Measurements from ENCODE around the gene SORCS3.

The SORCS3 gene

GRCh38 chr10:105161149-105161548 lies 520.1 kb downstream of the SORCS3 start:
- in situ Hi-C loops (cut with HindIII; ENCODE audit: low sequenced_read_pairs), result no loop called here

GRCh38 chr10:105161767-105162166 lies 520.7 kb downstream of the SORCS3 start:
- in situ Hi-C loops (cut with HindIII; ENCODE audit: low sequenced_read_pairs), result no loop called here

GRCh38 chr10:105170521-105170920 lies 529.4 kb downstream of the SORCS3 start:
- in situ Hi-C loops (cut with HindIII; ENCODE audit: low sequenced_read_pairs), result no loop called here

DNA sequence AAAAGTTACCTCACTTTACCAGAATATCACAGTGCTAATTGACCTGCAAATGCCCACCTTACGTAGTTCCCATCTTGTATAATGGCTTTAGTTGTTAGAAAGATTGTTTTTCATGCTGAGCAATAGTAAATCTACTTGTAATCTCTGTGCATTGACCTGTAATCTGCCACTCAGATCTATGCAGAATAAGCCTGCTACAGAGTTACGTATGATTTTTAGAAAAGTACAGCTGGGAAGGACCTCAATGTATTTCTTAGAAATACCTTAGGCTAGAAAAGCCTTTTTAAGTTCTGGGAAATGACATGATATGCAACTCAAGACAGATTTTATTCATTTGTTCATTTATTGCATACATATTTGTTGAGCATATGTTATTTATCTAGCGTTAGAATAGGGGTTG lies 530.9 kb downstream of the SORCS3 start:
- in situ Hi-C loops (cut with HindIII; ENCODE audit: low sequenced_read_pairs), result no loop called here

DNA sequence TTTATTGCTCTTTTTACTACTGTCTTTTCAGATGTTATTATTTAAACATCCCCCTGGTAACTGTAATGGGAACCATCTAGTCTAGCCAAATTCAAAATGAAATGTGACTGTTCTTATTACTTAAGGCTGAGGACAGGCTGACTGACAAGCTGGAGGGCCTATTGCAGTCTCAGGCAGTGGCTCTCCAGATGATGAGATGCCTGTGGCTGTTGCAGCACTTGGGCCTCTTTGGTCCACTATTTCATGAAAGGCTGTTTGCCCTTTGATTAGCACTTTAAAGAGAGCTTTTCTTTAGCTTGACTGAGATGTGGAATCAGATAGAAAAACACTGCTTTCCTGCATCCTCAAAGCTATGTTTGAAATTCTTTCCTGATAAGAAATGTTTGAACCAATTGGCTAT lies 540.5 kb downstream of the SORCS3 start:
- in situ Hi-C loops (cut with HindIII; ENCODE audit: low sequenced_read_pairs), result no loop called here

DNA sequence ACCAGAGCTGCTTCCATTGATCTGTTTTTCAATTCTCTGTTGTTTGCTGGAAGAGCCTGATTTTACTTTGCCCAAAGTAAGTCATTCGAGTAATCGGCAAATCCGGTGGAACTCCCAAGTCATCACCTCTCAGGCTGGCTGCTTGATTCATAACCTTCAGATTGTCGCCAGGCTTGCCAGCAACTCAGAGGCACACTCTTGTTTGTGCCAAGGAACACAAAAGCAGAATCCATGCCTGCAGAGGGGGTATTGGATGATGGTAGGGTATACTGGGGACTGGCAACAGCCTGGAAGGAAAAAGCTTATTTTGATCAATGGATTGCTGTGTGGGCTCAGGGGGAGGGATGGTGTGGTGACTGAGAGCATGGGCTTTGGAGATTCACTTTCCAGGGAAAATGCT lies 542.4 kb downstream of the SORCS3 start:
- in situ Hi-C loops (cut with HindIII; ENCODE audit: low sequenced_read_pairs), result no loop called here

GRCh38 chr10:105185161-105185560 lies 544.1 kb downstream of the SORCS3 start:
- in situ Hi-C loops (cut with HindIII; ENCODE audit: low sequenced_read_pairs), result no loop called here

- in situ Hi-C loops (cut with HindIII; ENCODE audit: low sequenced_read_pairs), result no loop called here
These were observed 546.2 kb downstream of the SORCS3 start for GRCh38 chr10:105187243-105187642.

DNA sequence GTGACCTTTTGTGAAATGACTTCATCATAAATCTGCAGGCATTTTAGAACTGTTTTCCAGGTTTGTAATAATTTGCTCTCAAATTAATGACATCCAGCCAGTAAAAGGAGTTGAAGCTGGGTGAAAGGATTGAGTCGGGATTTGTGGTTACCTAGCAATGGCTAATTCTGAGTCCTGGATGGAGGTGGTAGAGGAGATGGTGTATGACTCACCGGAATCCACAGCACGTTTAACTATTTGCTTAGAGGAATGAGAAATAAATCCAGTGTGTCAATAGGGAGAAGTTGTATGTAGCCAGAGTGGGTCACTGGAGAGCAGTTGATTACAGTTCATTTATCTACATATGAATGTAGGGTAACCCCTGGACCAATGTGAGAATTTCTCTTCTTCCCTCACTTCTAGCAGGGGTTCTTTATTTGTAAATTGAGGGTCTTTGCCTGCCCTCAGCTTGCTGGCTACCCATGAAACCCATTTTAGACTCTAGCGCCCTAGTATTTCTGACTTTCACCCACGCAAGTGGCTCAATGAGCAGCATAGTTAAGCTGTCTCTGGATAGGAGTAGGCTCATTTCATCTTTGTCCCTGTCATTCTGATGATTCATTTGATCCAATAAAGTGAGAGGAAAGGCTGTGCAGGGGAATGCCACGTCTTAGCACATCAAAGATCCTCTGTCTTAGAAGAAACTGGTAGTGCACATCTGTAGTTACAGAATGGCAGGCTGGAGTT lies 547.8 kb downstream of the SORCS3 start:
- in situ Hi-C loops (cut with HindIII; ENCODE audit: low sequenced_read_pairs), result no loop called here

DNA sequence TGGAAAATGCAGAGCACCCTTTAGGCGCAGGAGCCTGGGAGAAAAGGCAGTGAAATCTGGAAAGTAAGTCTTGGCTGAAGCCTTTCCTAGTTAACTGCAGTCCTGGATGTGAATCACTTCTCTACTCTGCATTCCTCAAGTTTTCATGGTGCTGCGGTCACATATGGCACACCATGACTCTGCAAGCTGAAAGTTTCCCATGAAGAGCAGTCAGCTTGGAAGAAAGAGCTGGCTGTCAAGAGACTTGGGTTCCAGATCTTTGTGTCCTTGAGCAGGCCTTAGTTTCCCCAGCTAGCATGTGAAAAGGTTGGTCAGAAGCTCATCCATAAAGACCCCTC lies 548.3 kb downstream of the SORCS3 start:
- in situ Hi-C loops (cut with HindIII; ENCODE audit: low sequenced_read_pairs), result no loop called here

DNA sequence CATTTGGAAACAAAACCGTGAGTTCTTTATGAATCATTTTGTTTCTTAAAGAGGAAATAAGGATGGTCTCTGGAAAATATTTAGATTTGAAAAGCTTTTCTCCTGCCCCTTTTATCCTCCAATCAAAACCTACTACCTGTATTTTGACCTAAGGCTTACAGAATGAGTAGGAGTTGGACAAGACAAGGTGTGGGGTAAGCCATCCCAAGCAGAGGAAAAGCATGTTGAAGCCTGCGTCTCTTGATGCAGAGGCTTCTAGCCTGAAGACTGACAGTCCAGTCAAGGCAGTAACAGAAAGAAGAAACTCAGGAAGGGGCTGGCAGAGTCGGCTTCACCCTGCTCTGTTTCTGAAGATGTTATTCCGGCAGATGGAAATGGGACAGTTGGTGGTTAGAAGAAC lies 551.1 kb downstream of the SORCS3 start:
- in situ Hi-C loops (cut with HindIII; ENCODE audit: low sequenced_read_pairs), result no loop called here

DNA sequence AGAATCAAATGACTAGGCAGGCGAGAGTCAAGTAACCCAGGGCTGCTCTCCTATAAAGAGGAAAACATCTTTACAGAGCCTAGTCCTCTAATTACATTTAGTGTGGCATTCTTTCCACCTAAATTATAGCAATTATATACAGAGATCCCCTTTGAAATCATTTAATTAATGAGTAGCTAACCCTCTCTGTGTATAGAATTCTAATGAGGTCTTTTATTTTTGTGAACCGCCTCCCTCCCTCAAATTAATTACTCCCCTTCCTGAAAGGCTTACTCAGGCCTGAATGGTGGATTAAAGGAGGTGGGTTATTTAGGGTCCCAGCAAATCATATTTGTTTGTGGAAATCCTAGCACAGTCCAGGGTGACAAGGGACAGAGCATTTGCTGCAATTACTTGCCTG lies 551.8 kb downstream of the SORCS3 start:
- in situ Hi-C loops (cut with HindIII; ENCODE audit: low sequenced_read_pairs), result no loop called here

DNA sequence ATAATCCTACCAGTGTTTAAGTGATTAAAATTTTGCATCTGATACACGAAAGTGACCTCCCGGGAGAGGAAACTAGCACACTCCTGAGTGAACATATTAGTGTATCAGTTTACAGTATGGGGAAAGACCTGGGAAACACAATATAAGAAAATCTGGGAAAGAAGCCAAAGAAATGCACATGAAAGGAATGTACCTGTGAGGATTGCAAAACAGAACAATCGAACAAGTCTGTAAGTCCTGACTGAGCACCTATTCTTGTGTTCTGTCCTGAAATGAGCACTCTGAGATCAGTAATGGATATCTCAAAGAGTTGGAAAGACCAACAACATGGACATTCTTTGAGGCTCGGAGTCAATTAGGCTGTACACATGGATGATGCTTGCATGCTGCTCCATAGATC lies 554.7 kb downstream of the SORCS3 start:
- in situ Hi-C loops (cut with HindIII; ENCODE audit: low sequenced_read_pairs), result no loop called here

DNA sequence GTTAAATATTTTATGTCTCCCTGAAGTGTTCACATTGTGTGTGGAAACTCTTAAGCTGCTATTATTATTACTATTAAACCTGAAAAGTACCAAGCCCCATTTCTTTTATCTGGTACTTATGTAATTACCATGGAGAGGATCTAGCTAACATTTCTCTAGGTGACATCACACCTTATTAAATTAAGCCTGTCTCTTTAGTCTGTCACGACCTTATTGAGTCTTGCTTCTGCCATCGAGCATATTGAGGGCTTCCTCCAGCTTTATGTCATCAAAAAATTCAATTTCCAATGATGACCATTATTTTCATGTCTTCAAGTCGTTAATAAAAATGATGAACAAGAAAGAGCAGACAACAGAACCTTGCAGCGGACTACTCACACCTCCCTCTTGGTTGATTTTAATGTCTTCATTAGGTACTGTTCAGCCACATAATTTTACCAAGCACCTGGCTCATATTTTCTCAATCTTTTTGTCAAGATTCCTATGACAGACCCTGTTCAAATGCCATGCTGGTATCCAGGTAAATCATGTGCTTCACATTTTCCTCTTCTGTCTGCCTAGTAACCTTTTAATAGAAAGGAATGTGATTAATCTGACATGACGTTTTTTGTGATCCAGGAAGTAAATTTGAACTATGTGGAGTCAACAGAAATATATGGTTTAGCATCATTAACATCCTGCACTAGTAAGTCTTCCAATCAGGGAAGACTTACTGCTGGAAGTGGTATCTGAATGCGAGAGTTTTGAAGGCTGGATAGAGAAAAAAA lies 556.7 kb downstream of the SORCS3 start:
- in situ Hi-C loops (cut with HindIII; ENCODE audit: low sequenced_read_pairs), result no loop called here

DNA sequence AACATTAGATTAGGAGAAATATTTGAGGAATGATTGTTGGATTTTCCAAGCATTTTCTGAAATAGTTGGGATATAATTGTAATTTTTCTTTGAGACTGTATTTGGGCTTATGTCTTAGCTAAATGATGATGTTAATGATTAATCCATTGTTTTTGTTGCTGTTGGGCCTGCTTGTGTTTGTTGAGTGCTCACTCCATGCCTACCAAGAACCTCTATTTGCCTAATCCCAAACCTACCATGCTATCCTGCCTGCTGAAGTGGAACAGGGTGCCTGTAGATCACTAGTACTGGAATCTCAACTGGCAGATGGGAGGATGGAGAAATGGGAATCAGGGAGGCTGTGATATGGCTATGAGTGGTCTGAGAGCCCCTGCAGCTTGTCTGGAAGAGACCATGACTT lies 565.5 kb downstream of the SORCS3 start:
- in situ Hi-C loops (cut with HindIII; ENCODE audit: low sequenced_read_pairs), result no loop called here

DNA sequence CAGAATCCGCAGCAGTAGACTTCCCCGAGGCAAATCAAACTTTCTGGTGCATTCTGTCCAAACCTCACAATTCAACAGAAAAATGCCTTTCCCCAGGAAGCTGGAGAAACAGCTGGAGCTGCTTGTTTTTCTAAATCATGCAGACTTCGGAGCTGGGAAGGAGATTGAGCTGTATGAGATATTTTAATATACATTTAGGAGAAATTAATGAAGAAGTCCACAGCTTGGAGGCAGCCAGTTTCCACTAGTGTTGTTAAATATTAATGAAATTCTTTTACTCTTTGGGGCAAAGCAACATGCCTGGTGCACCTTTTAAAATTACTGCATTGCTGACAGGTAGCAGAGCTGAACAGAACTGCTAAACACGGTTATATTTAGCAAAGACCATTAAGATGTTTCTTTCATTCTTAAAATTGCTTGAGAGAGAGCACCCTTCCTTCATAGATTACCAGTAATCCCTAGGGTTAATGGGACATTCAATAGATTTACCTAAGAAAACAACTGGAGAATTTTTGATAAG lies 566.4 kb downstream of the SORCS3 start:
- in situ Hi-C loops (cut with HindIII; ENCODE audit: low sequenced_read_pairs), result no loop called here

DNA sequence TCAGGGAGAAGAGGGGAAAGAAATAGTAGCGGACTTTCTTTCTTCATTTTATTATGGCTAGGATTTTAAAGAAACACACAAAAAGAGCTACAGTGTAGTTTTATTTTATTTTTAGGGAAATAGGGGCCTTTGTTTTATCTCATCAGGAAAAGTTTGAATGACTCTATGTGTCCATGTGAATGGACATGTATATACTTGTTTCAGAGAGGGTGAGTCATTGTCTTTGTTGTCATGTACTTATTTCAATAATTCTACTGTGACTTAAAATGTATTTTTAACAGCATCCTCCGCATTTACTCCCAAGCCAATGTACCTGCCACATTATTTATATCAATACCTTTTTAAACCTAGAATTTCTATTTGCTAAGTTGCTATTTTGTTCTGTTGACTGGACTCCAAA lies 569.5 kb downstream of the SORCS3 start:
- in situ Hi-C loops (cut with HindIII; ENCODE audit: low sequenced_read_pairs), result no loop called here

- in situ Hi-C loops (cut with HindIII; ENCODE audit: low sequenced_read_pairs), result no loop called here
These were observed 596.6 kb downstream of the SORCS3 start for GRCh38 chr10:105237685-105238084.

DNA sequence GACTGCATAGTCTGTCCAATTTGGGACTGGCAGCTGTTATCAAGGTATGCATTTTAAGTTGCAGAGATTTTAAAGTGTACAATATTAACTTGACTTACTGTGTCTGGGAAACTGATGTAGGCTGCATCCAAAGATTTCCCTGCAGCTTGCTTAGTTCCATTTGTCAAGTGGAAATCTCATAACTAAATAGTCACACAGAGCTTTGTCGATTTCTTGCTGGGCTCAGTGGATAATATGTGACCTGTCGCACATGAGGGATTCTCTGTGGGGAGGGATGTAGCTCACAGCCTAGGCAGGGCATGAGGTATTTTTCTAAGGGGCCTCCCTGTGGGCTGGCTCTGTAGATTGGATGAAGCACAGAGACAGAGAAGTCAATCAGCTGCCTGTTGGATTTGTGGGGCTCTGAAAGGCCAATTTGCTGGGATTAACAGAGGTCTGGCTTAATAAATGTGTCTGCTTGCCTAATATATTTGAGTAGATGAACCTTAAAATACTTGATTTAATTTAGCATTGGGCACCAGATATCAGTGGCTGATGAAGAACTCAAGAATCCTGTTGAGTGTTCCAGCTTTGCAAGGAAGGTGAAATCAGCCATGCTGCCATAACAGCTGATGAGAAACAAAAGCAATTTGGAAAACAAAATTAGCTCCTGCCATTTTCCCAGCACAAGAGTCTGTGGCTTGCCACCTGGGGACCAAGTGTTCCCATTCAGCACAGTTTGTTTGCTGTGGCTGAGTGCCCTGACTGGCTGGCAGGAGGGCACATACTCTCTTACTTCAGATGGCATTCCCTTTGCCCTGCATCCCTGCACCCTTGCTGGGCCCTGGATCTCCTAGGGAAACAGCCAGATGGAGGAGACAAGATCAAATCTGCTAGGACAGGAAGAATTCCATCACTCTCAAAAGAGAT lies 598.5 kb downstream of the SORCS3 start:
- in situ Hi-C loops (cut with HindIII; ENCODE audit: low sequenced_read_pairs), result no loop called here

GRCh38 chr10:105241254-105241653 lies 600.2 kb downstream of the SORCS3 start:
- in situ Hi-C loops (cut with HindIII; ENCODE audit: low sequenced_read_pairs), result no loop called here

DNA sequence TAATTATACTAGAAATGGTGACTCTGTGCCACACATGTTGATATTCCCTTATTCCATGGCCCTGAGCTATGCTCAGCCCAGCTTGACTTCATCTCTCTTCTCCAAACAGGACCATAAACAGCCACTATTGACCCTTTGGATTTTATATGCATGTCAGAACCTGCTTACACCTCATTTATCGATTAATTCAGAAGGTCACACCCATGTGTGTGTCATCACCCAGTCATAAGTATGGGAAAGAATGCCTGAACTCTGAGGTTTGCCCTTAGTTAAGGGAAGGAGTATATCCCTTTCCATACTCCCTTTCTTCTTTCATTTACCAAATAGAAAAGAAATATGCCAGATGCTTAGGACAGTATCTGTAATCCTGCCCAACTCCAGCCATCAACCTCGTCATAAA lies 602.3 kb downstream of the SORCS3 start:
- in situ Hi-C loops (cut with HindIII; ENCODE audit: low sequenced_read_pairs), result no loop called here

Measured in endothelial cell of hepatic sinusoid (primary cell).